Adipocyte (in vitro differentiated cells): ENCODE measurements around the gene TMEM250.

Experiments used
- DNase-seq: peaks from one replicate; pipeline ENCODE4 v3.0.0-alpha.2; 2015; ENCODE audit warnings: low read depth
- H3K27me3 ChIP-seq: replicated peaks from 2 replicates; pipeline ENCODE4 v1.7.0; 2013; ENCODE audit warnings: mild to moderate bottlenecking, low read length, moderate library complexity; ENCODE audit not compliant: control insufficient read depth, insufficient read depth
- H3K36me3 ChIP-seq: 2 replicates; pipeline ENCODE4 v1.7.0; 2013; ENCODE audit warnings: low read length, mild to moderate bottlenecking, moderate library complexity; ENCODE audit not compliant: control insufficient read depth, insufficient read depth, severe bottlenecking
- H3K4me1 ChIP-seq: 2 replicates; pipeline ENCODE4 v1.7.0; 2013; ENCODE audit warnings: mild to moderate bottlenecking, low read length, moderate library complexity; ENCODE audit not compliant: control insufficient read depth, insufficient read depth
- H3K4me3 ChIP-seq: 2 replicates; pipeline ENCODE4 v1.7.0; 2013; ENCODE audit warnings: mild to moderate bottlenecking, low read length, moderate library complexity
- H3K9ac ChIP-seq: 2 replicates; pipeline ENCODE4 v1.7.0; 2013; ENCODE audit warnings: mild to moderate bottlenecking, low read length, moderate library complexity
- H3K9me3 ChIP-seq: 2 replicates; pipeline ENCODE4 v1.7.0; 2013; ENCODE audit warnings: mild to moderate bottlenecking, low read length, moderate library complexity; ENCODE audit not compliant: control insufficient read depth

Gene TMEM250

DNA sequence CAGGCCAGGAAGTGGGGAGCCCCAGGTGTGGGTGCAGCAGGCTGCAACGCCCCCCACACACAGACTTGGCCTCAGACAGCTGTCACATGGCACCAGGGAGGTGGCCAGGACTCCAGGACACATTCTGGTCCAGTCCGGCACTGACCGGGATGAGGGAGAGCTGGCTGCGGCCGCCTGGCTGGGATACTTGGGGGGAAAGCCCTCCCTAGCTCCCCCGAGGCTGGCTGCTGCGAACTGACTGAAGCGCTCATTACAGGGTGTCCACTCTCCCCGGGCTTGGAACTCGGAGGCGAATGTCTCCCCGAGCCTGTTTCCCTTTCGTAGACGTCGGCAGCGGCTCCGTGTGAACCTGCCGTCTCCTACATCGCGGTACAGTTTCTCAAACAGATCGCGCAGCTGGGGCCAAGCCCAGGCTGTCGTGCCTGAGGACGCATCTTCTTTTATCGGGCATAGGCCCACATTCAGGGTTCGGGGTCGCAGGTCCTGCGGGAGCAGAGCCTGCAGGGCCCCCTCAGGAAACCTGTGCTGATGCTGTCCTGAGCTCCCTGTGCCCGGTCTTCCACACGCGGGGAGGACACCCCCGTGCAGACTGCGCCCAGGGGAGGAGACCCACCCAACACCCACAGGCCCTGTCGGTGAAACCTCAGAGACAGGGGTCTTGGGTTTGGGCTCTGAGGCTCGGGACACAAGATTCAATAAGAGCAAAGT is 43.4 kb downstream of the TMEM250 start:
- DNase-seq, result no peak
- Histone ChIP-seq H3K36me3 (no peaks in the 10 kb centered on the region), H3K4me1 (peaks cover 11% of the 10 kb centered on the region), H3K27me3 (no peaks in the 10 kb centered on the region), H3K9me3 (no peaks in the 10 kb centered on the region), H3K4me3 (no peak overlapping the region), H3K9ac (no peak overlapping the region)

- Histone ChIP-seq H3K4me1 (peaks cover 7% of the 10 kb centered on the region), H3K4me3 (no peak overlapping the region), H3K27me3 (no peaks in the 10 kb centered on the region), H3K9me3 (no peaks in the 10 kb centered on the region), H3K36me3 (no peaks in the 10 kb centered on the region), H3K9ac (no peak overlapping the region)
- DNase-seq, result no peak
Observed at GRCh38 chr9:136074706-136075105, 44.0 kb downstream of the TMEM250 start.
